GM12878 (cell line): ENCODE data around the gene IGF2BP2. TPM values are rescaled to one million over a fixed set of nuclear protein-coding genes. Genes with fewer than 3 reads are reported as not detected.

Experiments used
- ATAC-seq: fragments of 200-7000 bp; cut with Tn5 transposase; 3 replicates; pipeline ENCODE4 v1.9.1; 2020; ENCODE audit warnings: mild to moderate bottlenecking, moderate library complexity
- BruUV-seq: library from RNA; stranded (reverse); fragments of 400-500 nt; replicated peaks from 2 replicates; lab custom pipeline; 2021; lab: Mats Ljungman, UMichigan
- CTCF ChIA-PET: fragments of 300-600 bp; sonication (Branson Sonifier 250); formaldehyde crosslinking; extraction: SDS; loops from one replicate; lab custom pipeline; 2021; ENCODE audit warnings: inconsistent platforms; lab: Yijun Ruan, JAX
- POLR2A ChIA-PET: fragments of 350-600 bp; formaldehyde crosslinking; extraction: SDS; loops from one replicate; lab custom pipeline; 2021; ENCODE audit warnings: inconsistent platforms; lab: Charles Lee
- RAD21 ChIA-PET: fragments of 300-600 bp; sonication (Branson Sonifier 250); formaldehyde crosslinking; loops from one replicate; lab custom pipeline; 2023; ENCODE audit warnings: antibody characterized with exemption; ENCODE audit not compliant: unreplicated experiment; lab: Charles Lee
- SMC1A ChIA-PET: fragments of 300-600 bp; sonication (Branson Sonifier 250); formaldehyde crosslinking; loops from one replicate; lab custom pipeline; 2023; ENCODE audit not compliant: unreplicated experiment, uncharacterized antibody; lab: Charles Lee
- DNase-seq: peaks from one replicate; pipeline ENCODE4 v3.0.0-alpha.2; 2011; ENCODE audit warnings: low read depth, low spot score
- FAIRE-seq: peaks from 3 replicates; lab custom pipeline; 2011; peaks lifted over from hg19 to GRCh38; lab: Jason Lieb, UNC
- H2AFZ ChIP-seq: 2 replicates; pipeline ENCODE4 v1.6.0; 2011; ENCODE audit warnings: low read depth, low read length, control low read depth; ENCODE audit not compliant: control insufficient read depth
- H3K27ac ChIP-seq: 2 replicates; pipeline ENCODE4 v1.5.1; 2011; ENCODE audit warnings: control low read depth; ENCODE audit not compliant: control insufficient read depth, insufficient read depth
- H3K27me3 ChIP-seq, 2 experiments: replicated peaks in 1 of 2; 2 replicates each; pipeline versions ENCODE4 v1.6.0 to v1.6.1; 2011; ENCODE audit warnings: low read length in 1 of 2; ENCODE audit not compliant: control insufficient read depth in 2 of 2, insufficient read depth in 2 of 2
- H3K36me3 ChIP-seq, 2 experiments: 2 replicates each; pipeline ENCODE4 v1.5.1; 2011; ENCODE audit warnings: low read length in 1 of 2; ENCODE audit not compliant: control insufficient read depth in 2 of 2, insufficient read depth in 2 of 2
- H3K4me1 ChIP-seq: 2 replicates; pipeline ENCODE4 v1.6.1; 2011; ENCODE audit warnings: mild to moderate bottlenecking, low read length, moderate library complexity, mixed read lengths; ENCODE audit not compliant: control insufficient read depth, insufficient read depth
- H3K4me2 ChIP-seq: 2 replicates; pipeline ENCODE4 v1.6.0; 2011; ENCODE audit warnings: control low read depth; ENCODE audit not compliant: control insufficient read depth, insufficient read depth
- H3K4me3 ChIP-seq: fragments of 200-600 bp; sonication (generic); 2 replicates; pipeline ENCODE4 v1.5.1; 2016
- H3K79me2 ChIP-seq: 2 replicates; pipeline ENCODE4 v1.6.0; 2011; ENCODE audit warnings: low read length; ENCODE audit not compliant: control insufficient read depth, insufficient read depth
- H3K9ac ChIP-seq: 2 replicates; pipeline ENCODE4 v1.8.0; 2011; ENCODE audit warnings: low read length, control low read depth, mixed read lengths; ENCODE audit not compliant: control insufficient read depth, insufficient read depth
- H3K9me3 ChIP-seq: replicated peaks from 3 replicates; pipeline ENCODE4 v1.5.1; 2011; ENCODE audit warnings: mild to moderate bottlenecking, low read length; ENCODE audit not compliant: control insufficient read depth, insufficient read depth
- H4K20me1 ChIP-seq: 2 replicates; pipeline ENCODE4 v1.6.0; 2011; ENCODE audit not compliant: control insufficient read depth, insufficient read depth
- ASH2L ChIP-seq: fragments of 300-600, 200-600 bp; sonication (generic); IDR thresholded peaks from 2 replicates; pipeline ENCODE4 v1.6.1; 2017; ENCODE audit warnings: low read depth, mild to moderate bottlenecking, borderline replicate concordance
- BMI1 ChIP-seq: fragments of 450-650 bp; IDR thresholded peaks from 2 replicates; pipeline ENCODE4 v1.6.1; 2016; ENCODE audit warnings: mild to moderate bottlenecking, moderate library complexity, borderline replicate concordance
- CHD2 ChIP-seq: IDR thresholded peaks from 2 replicates; pipeline ENCODE4 v1.6.1; 2011; ENCODE audit warnings: low read depth, low read length, improper control_type of control experiment, borderline replicate concordance
- CTCF ChIP-seq, 3 experiments: IDR thresholded peaks in 2 of 3; conservative IDR thresholded peaks in 1 of 3; 2 replicates each; pipeline ENCODE4 v1.5.1; 2011; ENCODE audit warnings: low read depth in 3 of 3, low read length in 3 of 3, mild to moderate bottlenecking in 3 of 3, control low read depth in 2 of 3, moderate library complexity in 2 of 3, inconsistent platforms in 1 of 3, mixed read lengths in 1 of 3; ENCODE audit not compliant: control insufficient read depth in 2 of 3, insufficient read depth in 1 of 3; ENCODE audit errors: extremely low read depth in 1 of 3
- EED ChIP-seq: sonication (generic); IDR thresholded peaks from 2 replicates; pipeline ENCODE4 v1.6.1; 2016; ENCODE audit warnings: antibody characterized with exemption, low read depth
- MAX ChIP-seq: IDR thresholded peaks from 2 replicates; pipeline ENCODE4 v1.6.1; 2012; ENCODE audit warnings: low read depth, low read length, improper control_type of control experiment
- NFYB ChIP-seq: IDR thresholded peaks from 2 replicates; pipeline ENCODE4 v1.6.1; 2011; ENCODE audit warnings: low read depth, mild to moderate bottlenecking, low read length, improper control_type of control experiment, moderate library complexity; ENCODE audit not compliant: insufficient read depth
- PRDM15 ChIP-seq: fragments of 450-650 bp; formaldehyde crosslinking; IDR thresholded peaks from 2 replicates; pipeline ENCODE4 v1.4.0; 2020; ENCODE audit warnings: mild to moderate bottlenecking, moderate library complexity
- SIX5 ChIP-seq: IDR thresholded peaks from 2 replicates; pipeline ENCODE4 v1.6.1; 2011; ENCODE audit warnings: mild to moderate bottlenecking, low read depth, low read length, moderate library complexity; ENCODE audit not compliant: severe bottlenecking
- SUPT20H ChIP-seq: IDR thresholded peaks from 2 replicates; pipeline ENCODE4 v1.6.1; 2011; ENCODE audit warnings: low read depth, mild to moderate bottlenecking, low read length, moderate library complexity, borderline replicate concordance; ENCODE audit not compliant: control insufficient read depth
- TAF1 ChIP-seq: IDR thresholded peaks from 2 replicates; pipeline ENCODE4 v1.6.1; 2011; ENCODE audit warnings: mild to moderate bottlenecking, low read depth, low read length, borderline replicate concordance
- WRNIP1 ChIP-seq: IDR thresholded peaks from 2 replicates; pipeline ENCODE4 v1.6.1; 2011; ENCODE audit warnings: low read depth, low read length, improper control_type of control experiment, borderline replicate concordance
- YBX1 ChIP-seq: fragments of 450-650 bp; IDR thresholded peaks from 2 replicates; pipeline ENCODE4 v1.6.1; 2016; ENCODE audit warnings: antibody characterized with exemption
- ZNF384 ChIP-seq: IDR thresholded peaks from 2 replicates; pipeline ENCODE4 v1.6.1; 2012; ENCODE audit warnings: low read depth, mild to moderate bottlenecking, low read length, improper control_type of control experiment, borderline replicate concordance
- ZNF622 ChIP-seq: fragments of 450-650 bp; IDR thresholded peaks from 2 replicates; pipeline ENCODE4 v1.6.1; 2017; ENCODE audit warnings: mild to moderate bottlenecking, inconsistent platforms
- WGBS: methylation state at CpG from one replicate; pipeline ENCODE4 v1.1.6; 2016; ENCODE audit warnings: low lambda C conversion rate; ENCODE audit not compliant: insufficient replicate concordance, insufficient coverage; ENCODE audit errors: missing lambda C conversion rate; 5-methylcytosine and 5-hydroxymethylcytosine counted together
- in situ Hi-C: fragments of 300-500 bp; cut with MboI; formaldehyde crosslinking; loops from 9 replicates; pipeline ENCODE4 v1.14.3; 2018; ENCODE audit warnings: mixed read lengths
- intact Hi-C: fragments of 100-400 bp; cut with micrococcal nuclease; formaldehyde crosslinking; loops from one replicate; pipeline ENCODE4 v1.14.2; 2022; ENCODE audit not compliant: unreplicated experiment
- polyA plus RNA-seq, 11 experiments: library from polyadenylated mRNA; depleted of rRNA in 4 of 11; unstranded in 6 of 11; stranded (reverse) in 5 of 11; fragments of >200 nt; fragmentation: Nextera tagmentation in 4 of 11; fragmentation: Illumina TruSeq in 1 of 11; extraction: Ambion mirVana in 4 of 11; extraction: Trizol in 1 of 11; gene quantifications; 1 replicate in 1 of 11; 2 replicates in 10 of 11; pipeline versions ENCODE4 v1.2.1 to v1.2.3, GENCODE V29; 2011 to 2016; ENCODE audit warnings: inconsistent platforms in 2 of 11, missing spikeins in 2 of 11, low read depth in 1 of 11
- total RNA-seq, 4 experiments: library from RNA; depleted of rRNA in 3 of 4; stranded (reverse); fragments of >200 nt in 3 of 4; fragmentation: Illumina TruSeq in 1 of 4; extraction: Trizol in 1 of 4; gene quantifications; 2 replicates each; pipeline versions ENCODE4 v1.2.1 to v1.2.3, GENCODE V29; 2013 to 2021

IGF2BP2 gene
- total and polyA plus RNA-seq, 10 of the 15 experiments (the other 5 are each of a cell fraction or from before 2014, with no cell fraction given) = 0.25 to 0.72 TPM; not detected in 8

DNA sequence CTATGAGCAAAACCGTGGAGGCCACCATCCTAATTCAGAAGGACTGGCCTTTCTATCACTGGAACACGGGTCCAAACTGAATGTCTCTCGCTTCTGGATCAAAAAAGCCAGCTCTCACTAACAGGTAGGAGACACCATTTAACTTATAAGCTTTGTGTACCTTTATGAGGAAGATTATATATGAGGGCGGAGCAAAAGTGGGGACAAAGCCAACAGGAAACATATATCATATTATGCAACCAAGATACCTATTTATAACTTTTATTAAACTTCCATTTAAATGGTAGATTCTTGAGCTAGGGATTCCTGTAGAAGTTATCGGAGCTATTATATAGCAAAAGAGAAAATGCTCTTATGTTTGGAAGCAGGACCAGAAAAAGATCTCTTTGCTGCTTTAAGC, 78.4 kb downstream of the IGF2BP2 start (continued):
- TF ChIP-seq ZNF384 = no peak
- TF ChIP-seq ASH2L = no peak
- TF ChIP-seq CHD2 = no peak
- no peak for TF ChIP-seq EED

- Histone ChIP-seq H2AFZ (peak overlapping the region; percentile 58), H3K4me3 (no peak overlapping the region), H3K4me1 (peaks cover 14% of the 10 kb centered on the region), H3K27me3 (no peaks in the 10 kb centered on the region; a peak in 1 of 4 replicates), H3K9ac (no peak overlapping the region), H4K20me1 (no peaks in the 10 kb centered on the region), H3K36me3 (no peaks in the 10 kb centered on the region), H3K79me2 (no peaks in the 10 kb centered on the region), H3K9me3 (no peaks in the 10 kb centered on the region), H3K27ac (peak overlapping the region; percentile 9; the same call in 1 of the 2 replicates), H3K4me2 (peak overlapping the region; percentile 45)
- ChIA-PET POLR2A (interaction anchor here (0.5 kb wide), 1 partner anchor 15 kb away, joined by 6 read pairs; no protein-coding TSS in a partner anchor), SMC1A (interaction anchor here (0.6 to 1.6 kb wide), 2 partner anchors 10 to 1478 kb away, joined by 3 to 5 read pairs; no protein-coding TSS in a partner anchor), CTCF (interaction anchor here (2.1 to 2.8 kb wide), 4 partner anchors 10 to 85 kb away, joined by 7 to 15 read pairs (median 13); no protein-coding TSS in a partner anchor), RAD21 (interaction anchor here (1.4 to 1.7 kb wide), 3 partner anchors 10 to 23 kb away, joined by 3 to 5 read pairs (median 4); no protein-coding TSS in a partner anchor)
- FAIRE-seq = peak; percentile 76
- in situ Hi-C loops = no loop called here
- WGBS = 8% methylated on average over 12 of the region's 12 CpGs
- BruUV-seq = no TSS peak
- peak; percentile 71 for ATAC-seq
- DNase-seq = peak; percentile 17
- intact Hi-C loops = no loop called here
- TF ChIP-seq SUPT20H (no peak), YBX1 (no peak), TAF1 (no peak), EED (peak; percentile 56; the same call in 1 of the 2 replicates), MAX (no peak), PRDM15 (CRISPR knock-in tag) (no peak), BMI1 (no peak), SIX5 (no peak), NFYB (no peak), CTCF (IDR thresholded peaks at IDR 0.05 in 2 of 3, conservative IDR thresholded peaks at IDR 0.05 in 1 of 3; ENCODE audit: control insufficient read depth in 2 of 3, extremely low read depth in 1 of 3, insufficient read depth in 1 of 3, low read depth in 3 of 3, low read length in 3 of 3) (no peak), ZNF622 (no peak), WRNIP1 (no peak)
Measured at GRCh38 chr3:185744997-185745843, 79.6 kb downstream of the IGF2BP2 start.
